Measurements from ENCODE around the gene TNC. TPM values are rescaled to one million over a fixed set of nuclear protein-coding genes. Genes with fewer than 3 reads are reported as not detected.

TNC gene
- total and polyA plus RNA-seq, 2 of the 4 experiments (the other 2 are of a cell fraction): 192 to 253 TPM

GRCh38 chr9:114985959-114986501 is 131.9 kb downstream of the TNC start:
- H2AK9ac ChIP-seq (replicated peaks; ENCODE audit: low read depth, low read length, poor library complexity): no peak overlapping the region
- H4K91ac ChIP-seq (ENCODE audit: insufficient read depth, low read depth, low read length): no peak overlapping the region
- H3K9me3 ChIP-seq (ENCODE audit: control insufficient read depth, insufficient read depth, low read length): no peaks in the 10 kb centered on the region
- TF ChIP-seq RFX5 (IDR thresholded peaks at IDR 0.05; ENCODE audit: low read depth, low read length): no peak
- TF ChIP-seq ELK1 (IDR thresholded peaks at IDR 0.05; ENCODE audit: borderline replicate concordance, low read depth, low read length): no peak
- no peak for TF ChIP-seq RCOR1 (IDR thresholded peaks at IDR 0.05; ENCODE audit: insufficient replicate concordance, low read length)
- TF ChIP-seq POLR2A (IDR thresholded peaks at IDR 0.05; ENCODE audit: low read depth, low read length): no peak
- no peak for TF ChIP-seq SMC3 (IDR thresholded peaks at IDR 0.05; ENCODE audit: low read depth, low read length)
- TF ChIP-seq RAD21 (IDR thresholded peaks at IDR 0.05; ENCODE audit: low read length): no peak
- no peak for TF ChIP-seq CHD1 (IDR thresholded peaks at IDR 0.05; ENCODE audit: low read depth, low read length)
- no peak for TF ChIP-seq CEBPB (IDR thresholded peaks at IDR 0.05; ENCODE audit: low read depth, low read length)
- no peak for TF ChIP-seq MAZ (IDR thresholded peaks at IDR 0.05; ENCODE audit: borderline replicate concordance, low read depth, low read length)
- TF ChIP-seq FOS (IDR thresholded peaks at IDR 0.05; ENCODE audit: low read depth, low read length): no peak
- no peak for TF ChIP-seq CTCF (conservative IDR thresholded peaks at IDR 0.05; ENCODE audit: low read depth, low read length)
- no peak for TF ChIP-seq MAFK (IDR thresholded peaks at IDR 0.05; ENCODE audit: low read depth, low read length)
- TF ChIP-seq NFE2L2 (IDR thresholded peaks at IDR 0.05; ENCODE audit: low read depth, low read length): no peak
- no peak for TF ChIP-seq USF2 (IDR thresholded peaks at IDR 0.05; ENCODE audit: low read depth, low read length)
- TF ChIP-seq BHLHE40 (IDR thresholded peaks at IDR 0.05; ENCODE audit: low read depth, low read length): no peak
- no peak for TF ChIP-seq MXI1 (IDR thresholded peaks at IDR 0.05; ENCODE audit: borderline replicate concordance, low read depth, low read length)
- no peak overlapping the region for H3K56ac ChIP-seq (ENCODE audit: extremely low read depth, insufficient read depth, low read length)
- H2BK5ac ChIP-seq (ENCODE audit: low read depth, low read length, poor library complexity, severe bottlenecking): no peak overlapping the region
- no peak overlapping the region for H2BK20ac ChIP-seq (ENCODE audit: low read depth, low read length)
- no peak overlapping the region for H3K4me2 ChIP-seq (ENCODE audit: low read depth, low read length)
- ChIA-PET POLR2A (ENCODE audit: unreplicated experiment) (no interaction called here), CTCF (no interaction called here)
- H3K4ac ChIP-seq (ENCODE audit: low read depth, low read length): no peak overlapping the region
- no peak overlapping the region for H4K5ac ChIP-seq (ENCODE audit: low read depth, low read length)
- H2AFZ ChIP-seq (replicated peaks; ENCODE audit: low read length, poor library complexity): no peak overlapping the region
- BruUV-seq (replicated peaks): no TSS peak
- dilution Hi-C loops (cut with HindIII; ENCODE audit: low sequenced_read_pairs, unreplicated experiment) (no loop called here), in situ Hi-C loops (cut with MboI; ENCODE audit: low sequenced_read_pairs) (no loop called here), intact Hi-C loops (cut with micrococcal nuclease) (no loop called here)
- no peak overlapping the region for H3K4me3 ChIP-seq (ENCODE audit: insufficient read depth, low read depth, low read length)
- DNase-seq (no peak), ATAC-seq (ENCODE audit: low read depth) (no peak)
- WGBS, 2 experiments (ENCODE audit: extremely low coverage in 2 of 2, insufficient read length in 1 of 2): no CpG with 5 or more reads among the region's 2 CpGs
- no peak overlapping the region for H3K14ac ChIP-seq (replicated peaks; ENCODE audit: low read depth, low read length)
- H3K23ac ChIP-seq (ENCODE audit: low read depth, low read length): no peak overlapping the region
- H2AK5ac ChIP-seq (ENCODE audit: low read depth, low read length): no peak overlapping the region
- no peak overlapping the region for H2BK120ac ChIP-seq (ENCODE audit: low read depth, low read length)
- H3K27ac ChIP-seq (ENCODE audit: insufficient read depth, low read length): no peak overlapping the region
- H3K9ac ChIP-seq (ENCODE audit: low read depth, low read length): no peak overlapping the region
- no peak overlapping the region for H2BK15ac ChIP-seq (ENCODE audit: low read depth, low read length)
- H3K18ac ChIP-seq (ENCODE audit: low read depth, low read length): no peak overlapping the region
- no peaks in the 10 kb centered on the region for H3K79me1 ChIP-seq (ENCODE audit: low read depth in 1 of 2, low read length in 2 of 2)
- H3K27me3 ChIP-seq (ENCODE audit: control insufficient read depth, insufficient read depth, low read length): peaks cover 40% of the 10 kb centered on the region
- no peaks in the 10 kb centered on the region for H3K36me3 ChIP-seq (ENCODE audit: control insufficient read depth, insufficient read depth, low read length)
- no peaks in the 10 kb centered on the region for H3K9me1 ChIP-seq (ENCODE audit: insufficient read depth, low read length)
- no peaks in the 10 kb centered on the region for H3K4me1 ChIP-seq (ENCODE audit: control insufficient read depth, insufficient read depth, low read length)
- H4K20me1 ChIP-seq (ENCODE audit: insufficient read depth, low read length): no peaks in the 10 kb centered on the region
- H4K8ac ChIP-seq (ENCODE audit: low read depth in 2 of 2, low read length in 2 of 2): no peak overlapping the region

All from IMR-90 (cell line).